Measurements from ENCODE around the gene STUM. TPM values are rescaled to one million over a fixed set of nuclear protein-coding genes. Genes with fewer than 3 reads are reported as not detected.

Gene STUM
- total and polyA plus RNA-seq, 2 of the 8 experiments (the other 6 are each of a cell fraction or from before 2014, with no cell fraction given), result 0.76 to 1.2 TPM

DNA sequence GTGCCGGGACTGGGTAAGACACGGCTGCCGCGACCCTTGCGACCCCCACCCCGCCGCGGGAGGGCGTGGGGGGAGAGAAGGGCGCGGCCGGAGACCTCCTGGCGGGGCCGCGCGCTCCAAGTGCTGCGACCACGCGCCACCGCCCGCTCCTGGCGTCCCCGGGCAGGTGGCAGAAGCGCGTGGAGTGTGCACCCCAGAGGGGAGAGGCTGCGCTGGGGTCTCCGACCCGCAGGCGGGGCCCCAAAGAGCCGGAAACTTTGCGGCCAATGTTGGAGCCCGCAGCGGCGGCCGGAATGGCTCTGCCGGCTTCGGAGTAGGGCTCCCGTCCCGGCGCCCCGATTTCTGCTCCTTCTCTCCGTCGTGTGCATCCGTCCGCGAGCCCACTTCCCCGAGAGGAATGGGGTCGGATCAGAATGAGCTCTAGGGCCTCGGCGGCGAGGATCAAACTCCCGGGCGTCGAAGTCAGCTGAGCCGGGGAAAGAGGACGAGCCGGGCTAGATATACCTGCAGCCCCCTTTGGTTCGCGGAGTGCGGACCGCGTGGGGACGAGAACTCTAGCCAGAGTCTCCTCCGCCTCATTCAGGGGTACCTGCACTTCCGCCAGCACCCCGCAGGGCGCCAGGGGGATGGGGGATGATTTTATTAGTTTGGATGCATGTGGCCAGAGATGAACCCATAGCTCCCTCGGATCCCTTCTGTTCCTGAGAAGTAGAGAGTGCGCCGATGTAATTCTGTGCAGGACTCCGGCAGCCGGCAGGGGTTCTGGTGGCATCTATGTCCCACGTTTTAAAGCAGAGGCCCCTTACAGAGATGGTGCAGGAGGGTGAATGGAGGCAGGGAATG lies 751 bp downstream of the STUM start (continued):
- TF ChIP-seq CHD2 (IDR thresholded peaks at IDR 0.05; ENCODE audit: low read length), result no peak
- no peak for TF ChIP-seq SP2 (IDR thresholded peaks at IDR 0.05; ENCODE audit: low read length)
- TF ChIP-seq NRF1 (IDR thresholded peaks at IDR 0.05; ENCODE audit: low read depth, low read length), result no peak
- TF ChIP-seq CBX8 (IDR thresholded peaks at IDR 0.05; ENCODE audit: borderline replicate concordance, low read depth, low read length), result no peak
- no peak for TF ChIP-seq POLR2AphosphoS5 (IDR thresholded peaks at IDR 0.05; ENCODE audit: low read depth, low read length)
- TF ChIP-seq EGR1 (IDR thresholded peaks at IDR 0.05; ENCODE audit: borderline replicate concordance, low read depth, low read length), result no peak
- no peak for TF ChIP-seq SIRT6 (IDR thresholded peaks at IDR 0.05; ENCODE audit: low read length)
- no peak for TF ChIP-seq SP1 (IDR thresholded peaks at IDR 0.05; ENCODE audit: low read depth, low read length)
- TF ChIP-seq, protein P1, sequence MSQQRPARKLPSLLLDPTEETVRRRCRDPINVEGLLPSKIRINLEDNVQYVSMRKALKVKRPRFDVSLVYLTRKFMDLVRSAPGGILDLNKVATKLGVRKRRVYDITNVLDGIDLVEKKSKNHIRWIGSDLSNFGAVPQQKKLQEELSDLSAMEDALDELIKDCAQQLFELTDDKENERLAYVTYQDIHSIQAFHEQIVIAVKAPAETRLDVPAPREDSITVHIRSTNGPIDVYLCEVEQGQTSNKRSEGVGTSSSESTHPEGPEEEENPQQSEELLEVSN (IDR thresholded peaks at IDR 0.05), result peak; percentile 48
- TF ChIP-seq RAD21 (IDR thresholded peaks at IDR 0.05 in 1 of 2, conservative IDR thresholded peaks at IDR 0.05 in 1 of 2; ENCODE audit: low read depth in 2 of 2, low read length in 2 of 2), result no peak
- TF ChIP-seq KDM4A (IDR thresholded peaks at IDR 0.05; ENCODE audit: low read depth, low read length, severe bottlenecking), result peak; percentile 95
- peak; percentile 61 for TF ChIP-seq RNF2 (IDR thresholded peaks at IDR 0.05; ENCODE audit: borderline replicate concordance, low read depth, low read length, missing control alignments, poor library complexity, severe bottlenecking)
- TF ChIP-seq GTF2F1 (IDR thresholded peaks at IDR 0.05; ENCODE audit: borderline replicate concordance, low read depth, low read length), result no peak
- peak; percentile 61 for TF ChIP-seq ASH2L (IDR thresholded peaks at IDR 0.05; ENCODE audit: low read length)
- no peak for TF ChIP-seq KDM1A (IDR thresholded peaks at IDR 0.05; ENCODE audit: borderline replicate concordance, low read length)
- TF ChIP-seq EZH2 (IDR thresholded peaks at IDR 0.05; ENCODE audit: low read depth, low read length, severe bottlenecking), result peak; percentile 90
- TF ChIP-seq, protein P2, sequence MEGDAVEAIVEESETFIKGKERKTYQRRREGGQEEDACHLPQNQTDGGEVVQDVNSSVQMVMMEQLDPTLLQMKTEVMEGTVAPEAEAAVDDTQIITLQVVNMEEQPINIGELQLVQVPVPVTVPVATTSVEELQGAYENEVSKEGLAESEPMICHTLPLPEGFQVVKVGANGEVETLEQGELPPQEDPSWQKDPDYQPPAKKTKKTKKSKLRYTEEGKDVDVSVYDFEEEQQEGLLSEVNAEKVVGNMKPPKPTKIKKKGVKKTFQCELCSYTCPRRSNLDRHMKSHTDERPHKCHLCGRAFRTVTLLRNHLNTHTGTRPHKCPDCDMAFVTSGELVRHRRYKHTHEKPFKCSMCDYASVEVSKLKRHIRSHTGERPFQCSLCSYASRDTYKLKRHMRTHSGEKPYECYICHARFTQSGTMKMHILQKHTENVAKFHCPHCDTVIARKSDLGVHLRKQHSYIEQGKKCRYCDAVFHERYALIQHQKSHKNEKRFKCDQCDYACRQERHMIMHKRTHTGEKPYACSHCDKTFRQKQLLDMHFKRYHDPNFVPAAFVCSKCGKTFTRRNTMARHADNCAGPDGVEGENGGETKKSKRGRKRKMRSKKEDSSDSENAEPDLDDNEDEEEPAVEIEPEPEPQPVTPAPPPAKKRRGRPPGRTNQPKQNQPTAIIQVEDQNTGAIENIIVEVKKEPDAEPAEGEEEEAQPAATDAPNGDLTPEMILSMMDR (IDR thresholded peaks at IDR 0.05; ENCODE audit: control extremely low read depth in 1 of 3, insufficient read depth in 1 of 3, low read depth in 1 of 3, low read length in 3 of 3), result no peak
- TF ChIP-seq YY1 (IDR thresholded peaks at IDR 0.05; ENCODE audit: low read depth, low read length), result no peak
- no peak for TF ChIP-seq TCF12 (IDR thresholded peaks at IDR 0.05; ENCODE audit: low read depth, low read length)
- TF ChIP-seq PHF8 (conservative IDR thresholded peaks at IDR 0.05; ENCODE audit: low read depth, low read length), result no peak
- TF ChIP-seq GABPA (IDR thresholded peaks at IDR 0.05; ENCODE audit: borderline replicate concordance, insufficient read depth, low read length), result no peak

Measured in H1 (cell line).